Stimulated activated CD8-positive, alpha-beta memory T cell treated with anti-CD3 and anti-CD28 coated beads, Interleukin-15, amount 100 ng/mL, for 24 hours (primary cell): ENCODE results near the gene ARL6IP4.
"Not testable (repeated sequence)": the region's sequence is repeated elsewhere in the genome, so short reads cannot be mapped to it uniquely, and the experiment has no call there.

Experiments used
- DNase-seq: peaks from one replicate; pipeline ENCODE4 v3.0.0-alpha.2; 2020; ENCODE audit warnings: low read depth

The ARL6IP4 gene

DNA sequence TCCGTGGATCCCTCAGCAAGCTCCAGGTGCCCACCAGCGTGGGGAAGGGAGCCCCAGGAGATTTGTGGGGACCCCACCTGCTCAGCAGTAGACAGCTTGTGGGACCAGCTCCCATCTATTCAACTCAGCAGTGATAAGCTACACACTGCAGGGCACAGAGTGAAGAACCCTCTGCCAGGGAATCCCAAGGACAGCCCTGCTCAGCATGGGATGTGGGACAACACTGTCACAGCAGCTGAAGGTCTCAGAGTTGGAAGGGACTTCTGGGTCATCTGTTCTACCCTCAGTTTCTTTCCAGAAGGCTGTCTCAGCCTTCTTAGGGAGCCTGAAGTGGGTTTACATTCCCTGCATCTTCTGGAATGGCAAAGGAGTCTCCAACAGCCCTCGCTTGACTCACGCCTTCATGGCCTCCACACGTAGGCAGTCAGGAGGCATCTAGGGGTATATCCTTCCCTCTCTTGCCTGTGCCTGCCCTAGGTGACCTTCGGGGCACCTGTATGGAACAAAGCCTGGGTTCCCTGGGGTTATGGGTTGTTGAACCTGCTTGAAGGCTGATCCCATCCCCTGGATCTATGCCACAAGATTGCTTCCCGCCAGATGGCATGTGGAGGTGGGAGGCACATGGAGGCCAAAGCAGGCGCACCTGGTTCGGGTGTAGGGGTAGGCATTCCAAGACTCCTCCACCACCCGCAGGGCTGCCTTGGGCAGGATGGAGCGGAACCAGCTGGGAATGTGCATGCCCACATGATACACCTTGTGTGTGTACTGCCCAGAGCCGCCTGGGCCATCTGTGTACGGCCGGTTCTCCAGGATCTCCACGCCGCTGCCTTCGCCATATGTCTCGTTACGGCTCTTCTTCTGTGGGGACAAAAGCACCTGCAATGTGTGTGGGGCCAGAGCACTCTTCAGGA lies 33.0 kb downstream of the ARL6IP4 start:
- DNase-seq = no peak

DNA sequence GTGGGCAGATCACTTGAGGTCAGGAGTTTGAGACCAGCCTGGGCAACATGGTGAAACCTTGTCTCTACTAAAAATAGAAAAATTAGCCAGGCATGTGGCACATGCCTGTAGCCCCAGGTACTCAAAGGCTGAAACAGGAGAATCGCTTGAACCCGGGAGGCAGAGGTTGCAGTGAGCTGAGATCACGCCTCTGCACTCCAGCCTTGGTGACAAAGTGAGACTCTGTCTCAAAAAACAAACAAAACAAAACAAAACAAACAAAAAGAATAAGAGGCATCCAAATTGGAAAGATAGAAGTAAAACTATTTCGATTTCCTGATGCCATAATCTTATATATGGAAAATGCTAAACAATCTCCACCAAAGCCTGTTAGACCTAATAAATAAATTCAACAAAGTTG lies 34.0 kb downstream of the ARL6IP4 start:
- DNase-seq = not testable (repeated sequence)

DNA sequence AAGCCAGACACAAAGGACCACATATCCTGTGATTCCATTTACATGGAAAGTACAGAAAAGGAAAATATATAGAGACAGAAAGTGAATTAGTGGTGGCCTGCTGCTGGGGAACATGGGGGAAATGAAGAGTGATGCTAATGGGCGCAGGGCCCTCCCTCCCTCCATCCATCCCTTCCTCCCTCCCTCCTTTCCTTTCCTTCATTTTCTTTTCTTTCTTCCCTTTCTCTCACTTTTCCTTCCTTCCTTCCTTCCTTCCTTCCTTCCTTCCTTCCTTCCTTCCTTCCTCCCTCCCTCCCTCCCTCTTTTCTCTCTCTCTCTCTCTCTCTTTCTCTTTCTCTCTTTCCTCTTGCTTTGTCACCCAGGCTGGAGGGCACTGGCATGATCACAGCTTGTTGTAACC lies 37.3 kb downstream of the ARL6IP4 start:
- DNase-seq = no peak

DNA sequence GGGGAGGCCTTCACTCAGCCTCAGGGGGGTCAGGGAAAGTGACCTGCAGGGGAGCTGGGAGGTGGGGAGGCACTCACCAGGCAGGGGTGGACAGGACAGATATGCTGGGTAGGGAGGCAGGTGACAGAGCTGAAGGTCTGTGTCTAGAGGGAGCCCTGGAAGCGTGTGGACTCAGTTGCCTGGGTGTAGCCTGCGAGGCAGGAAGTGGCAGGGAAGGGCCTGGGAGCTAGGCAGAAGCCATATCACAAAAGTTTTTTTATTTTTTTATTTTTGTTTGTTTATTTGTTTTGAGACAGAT lies 39.3 kb downstream of the ARL6IP4 start:
- DNase-seq = no peak

DNA sequence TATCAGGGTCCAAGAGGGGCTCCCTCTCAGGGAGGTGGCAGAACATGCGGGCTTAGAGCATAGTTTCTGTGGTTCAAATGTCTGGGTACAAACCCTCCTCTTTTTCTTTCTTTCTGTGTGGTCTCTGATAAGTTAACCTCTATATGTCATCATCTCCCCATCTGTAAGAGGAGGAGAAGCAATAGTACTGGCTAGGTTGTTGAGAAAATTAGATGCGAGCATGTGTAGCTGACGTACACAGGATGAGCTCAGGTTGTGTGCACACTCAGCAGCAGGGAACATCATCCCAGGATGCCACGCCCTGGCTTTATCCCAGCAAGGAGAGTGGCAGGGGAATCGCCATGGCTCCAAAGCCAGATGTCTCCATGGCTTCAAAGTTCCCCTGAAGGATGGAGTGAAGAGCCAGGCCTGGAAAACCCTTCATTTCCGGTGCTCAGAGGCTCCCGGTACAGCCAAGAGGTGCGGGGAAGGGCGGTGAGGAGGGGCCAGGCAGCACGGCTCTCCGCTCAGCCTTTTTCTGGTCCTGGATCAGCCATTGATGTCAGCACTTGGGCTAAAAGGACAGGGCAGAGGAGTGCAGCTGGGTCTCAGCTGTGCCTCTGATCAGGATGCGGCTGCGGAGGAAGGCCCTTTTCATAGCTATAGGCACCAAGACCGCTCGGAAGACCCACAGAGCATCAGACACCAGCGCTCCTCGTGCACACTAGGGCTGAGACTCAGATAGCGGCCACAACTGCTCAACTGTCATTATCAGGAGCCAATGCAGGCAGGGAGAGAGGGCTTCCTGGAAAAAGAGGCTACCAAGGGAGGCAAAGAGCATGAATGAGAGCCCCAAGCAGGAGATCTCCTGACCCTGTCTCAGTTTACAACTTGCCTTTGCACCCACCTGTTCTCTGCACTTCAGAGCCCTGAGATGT lies 41.5 kb downstream of the ARL6IP4 start:
- DNase-seq = no peak

DNA sequence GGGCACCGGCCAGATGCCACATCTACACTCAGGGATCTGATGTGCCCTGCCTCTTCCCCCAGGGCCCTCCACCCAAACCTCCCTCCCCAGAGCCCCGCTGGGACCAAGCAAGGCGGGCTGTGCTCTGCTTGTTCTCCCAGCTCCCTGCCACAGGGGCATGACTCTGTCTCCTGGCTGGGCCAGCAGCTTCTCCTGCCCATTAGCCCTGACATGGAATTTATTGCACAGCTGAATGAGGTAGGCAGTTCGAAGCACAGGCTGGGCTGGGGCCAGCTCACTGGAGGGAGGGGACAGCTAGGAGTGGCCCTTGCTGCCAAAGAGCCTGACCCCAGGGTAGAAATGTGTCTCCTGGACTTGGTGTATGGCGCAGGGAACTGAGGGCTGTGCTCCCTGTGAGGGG lies 42.4 kb downstream of the ARL6IP4 start:
- no peak for DNase-seq

DNA sequence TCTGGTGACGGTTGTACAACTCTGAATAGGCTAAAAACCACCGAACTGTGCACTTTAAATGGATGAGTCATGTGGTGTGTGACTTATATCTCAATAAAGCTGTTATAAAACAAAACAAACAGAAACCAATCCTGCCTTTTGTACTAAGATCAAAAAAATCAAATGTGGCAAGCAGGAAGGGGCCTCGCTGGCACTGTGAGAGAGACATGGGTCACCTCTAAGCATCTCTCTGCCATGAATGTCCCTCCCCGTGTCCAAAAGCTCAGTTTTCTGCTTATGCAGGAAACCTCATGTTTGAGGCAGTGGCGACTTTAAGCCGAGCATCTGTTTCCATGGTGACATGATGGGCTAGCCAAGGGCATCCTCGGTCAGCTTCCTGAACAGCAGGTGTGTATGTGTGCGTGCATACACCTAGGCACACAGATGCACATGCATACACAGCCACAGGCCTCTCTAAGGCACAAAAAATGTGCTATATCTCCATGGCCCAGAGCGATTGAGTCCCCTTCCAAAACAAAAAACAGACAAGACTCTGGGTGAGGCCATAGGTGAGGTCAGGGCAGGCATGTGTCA lies 44.4 kb downstream of the ARL6IP4 start:
- no peak for DNase-seq

DNA sequence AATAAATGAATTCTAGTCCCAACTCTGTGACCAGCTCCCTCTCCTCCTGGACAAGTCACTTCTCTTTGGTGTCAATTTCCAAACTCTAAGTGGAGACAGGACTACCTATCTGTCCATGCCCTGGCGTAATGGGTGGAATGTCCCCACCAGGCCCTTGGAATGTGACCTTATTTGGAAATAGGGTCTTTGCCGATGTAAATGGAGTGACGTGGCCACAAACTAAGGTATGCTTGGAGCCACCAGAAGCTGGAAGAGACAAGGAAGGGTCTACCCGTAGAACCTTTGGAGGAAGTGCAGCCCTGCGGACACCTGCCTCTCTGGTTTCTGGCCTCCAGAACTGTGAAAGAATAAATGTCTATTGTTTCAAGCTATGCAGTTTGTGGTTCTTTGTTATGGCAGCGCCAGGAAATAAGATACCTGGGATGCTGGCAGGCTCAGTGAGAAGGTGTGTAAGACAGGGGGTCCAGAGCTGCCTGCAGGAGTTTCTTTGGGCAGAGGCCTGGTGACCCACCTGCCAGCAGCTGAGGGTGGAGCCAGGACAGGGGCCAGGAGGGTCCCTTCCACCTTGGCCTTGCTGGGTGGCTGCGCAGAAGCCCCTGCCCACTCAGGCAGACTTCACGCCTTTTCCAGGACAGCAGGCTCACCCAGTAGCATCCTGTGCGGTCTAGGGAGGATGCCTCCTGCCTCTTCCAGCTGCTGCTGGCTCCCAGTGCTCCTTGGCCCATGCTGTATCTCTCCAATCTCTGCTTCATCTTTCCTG lies 45.8 kb downstream of the ARL6IP4 start:
- no peak for DNase-seq

DNA sequence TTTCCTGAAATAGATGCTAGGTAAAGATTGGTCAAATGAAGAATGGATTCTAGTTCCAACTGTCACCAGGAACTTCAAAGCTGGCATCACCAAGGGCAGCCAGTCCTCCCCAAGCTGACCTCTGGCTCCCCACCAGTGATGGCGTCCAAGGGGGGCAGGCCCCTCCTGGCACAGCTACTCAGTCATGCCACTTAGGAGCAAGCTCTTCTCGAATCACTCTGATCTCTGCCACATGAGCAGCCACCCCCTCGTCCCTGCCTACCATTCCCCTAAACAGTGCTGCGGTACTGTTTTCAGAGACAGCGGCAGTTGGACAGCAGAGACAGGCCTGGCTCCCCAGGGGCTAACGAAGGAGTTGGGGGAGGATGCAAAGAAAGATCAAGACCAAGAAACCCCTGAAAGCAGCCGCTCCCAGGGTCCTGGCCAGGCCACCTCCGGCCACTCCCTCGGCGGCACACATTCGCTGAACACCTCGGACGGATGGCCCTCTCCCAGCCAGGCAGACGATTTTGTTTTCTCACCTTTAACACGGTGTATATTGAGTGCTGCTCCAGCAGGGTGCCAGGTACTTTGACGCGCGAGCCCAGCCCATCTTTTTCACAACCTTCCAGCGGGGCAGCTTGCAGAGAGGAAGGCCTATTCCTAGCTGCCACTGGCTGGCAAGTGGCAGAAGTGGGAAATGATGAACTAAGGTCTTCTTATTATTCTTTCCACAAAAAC lies 47.4 kb downstream of the ARL6IP4 start:
- DNase-seq = no peak

DNA sequence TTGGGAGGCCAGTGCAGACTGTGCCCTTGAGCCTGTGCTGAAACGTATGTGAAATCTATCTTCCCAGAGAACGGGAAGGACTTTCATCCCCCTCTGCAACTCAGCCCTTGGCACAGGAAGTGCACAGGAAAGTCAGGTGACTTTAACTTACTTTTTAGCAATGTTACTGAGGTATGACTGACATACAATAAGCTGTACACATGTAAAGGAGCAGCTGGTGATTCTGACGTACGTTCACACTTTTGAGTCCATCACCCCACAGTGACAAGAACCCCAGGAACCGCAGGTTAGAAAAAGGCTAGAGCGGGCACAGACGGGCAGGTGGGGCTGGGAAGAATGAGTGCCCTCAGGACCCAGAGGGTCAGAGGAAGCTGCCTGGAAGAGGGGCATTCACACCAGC lies 48.0 kb downstream of the ARL6IP4 start:
- no peak for DNase-seq

DNA sequence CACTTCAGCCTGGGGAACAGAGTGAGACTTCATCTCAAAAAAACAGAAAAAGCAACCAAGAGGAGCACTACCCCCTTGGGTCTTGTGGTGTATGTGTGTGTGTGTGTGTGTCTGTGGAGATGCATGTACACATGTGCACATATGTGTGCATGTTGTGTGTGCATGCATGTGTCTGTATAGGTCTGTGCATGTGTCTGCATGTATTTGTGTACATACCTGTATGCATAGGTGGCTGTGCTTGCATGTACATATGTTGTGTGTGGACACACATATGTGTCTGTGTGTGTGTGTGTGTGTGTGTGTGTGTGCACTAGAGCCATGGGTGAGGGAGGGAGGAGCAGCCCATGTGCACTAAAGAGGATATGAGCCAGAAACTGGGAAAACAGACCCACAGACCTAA lies 49.1 kb downstream of the ARL6IP4 start:
- no peak for DNase-seq

DNA sequence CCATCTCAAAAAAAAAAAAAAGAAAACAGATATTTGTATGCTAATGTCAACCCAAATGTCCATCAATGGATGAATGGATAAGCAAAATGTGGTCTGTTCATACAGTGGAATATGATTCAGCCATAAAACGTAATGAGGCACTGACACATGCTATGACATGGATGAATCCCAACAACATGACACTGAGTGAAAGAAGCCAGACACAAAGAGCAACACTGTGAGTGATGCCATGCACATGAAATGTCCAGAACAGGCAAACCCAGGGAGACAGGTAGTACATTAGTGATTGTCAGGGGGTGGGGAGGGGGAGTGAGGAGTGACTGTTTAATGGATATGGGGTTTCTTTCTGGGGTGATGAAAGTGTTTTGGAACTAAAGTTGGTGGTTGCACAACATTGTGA lies 50.2 kb downstream of the ARL6IP4 start:
- DNase-seq = no peak

DNA sequence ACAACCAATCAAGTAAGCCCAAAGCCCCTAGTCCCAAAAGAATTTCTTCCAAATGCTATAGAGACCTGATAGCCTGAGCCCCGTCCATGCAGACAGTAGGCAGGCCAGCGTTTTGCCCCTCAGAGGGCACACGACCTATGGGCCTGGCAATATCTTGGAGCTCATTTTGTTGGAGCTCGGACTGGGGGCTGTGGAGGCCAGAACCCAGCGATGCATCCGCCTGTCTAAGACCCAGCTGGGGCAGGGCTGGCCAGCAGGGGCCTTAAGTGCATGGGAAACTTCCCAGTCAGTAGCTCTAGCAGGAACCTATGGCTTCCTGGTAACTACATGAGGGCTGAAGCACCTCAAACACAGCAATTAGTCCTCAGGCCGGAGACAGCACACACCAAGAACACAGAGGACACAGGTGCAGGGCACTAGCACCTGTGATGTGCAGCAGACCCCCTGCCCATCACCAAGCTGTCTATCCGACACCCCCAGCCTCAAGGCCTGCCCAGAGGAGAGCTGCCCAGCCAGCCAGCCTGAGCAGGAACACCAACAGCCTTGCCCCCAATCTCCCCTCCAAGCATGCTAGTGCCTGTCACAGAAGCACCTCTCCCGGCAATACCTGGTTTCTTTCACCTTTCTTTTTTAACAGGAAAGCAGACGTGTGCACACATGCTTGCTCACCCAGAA lies 50.8 kb downstream of the ARL6IP4 start:
- DNase-seq = no peak
